Epithelial cell of proximal tubule (primary cell): ENCODE measurements around the gene CCDC92B. TPM values are rescaled to one million over a fixed set of nuclear protein-coding genes. Genes with fewer than 3 reads are reported as not detected.
"Not testable (repeated sequence)": the region's sequence is repeated elsewhere in the genome, so short reads cannot be mapped to it uniquely, and the experiment has no call there.

Experiments
- DNase-seq: peaks from one replicate; pipeline ENCODE4 v3.0.0-alpha.2; 2011; ENCODE audit warnings: low read depth
- H3K4me3 ChIP-seq: 2 replicates; pipeline ENCODE4 v1.5.1; 2011; ENCODE audit warnings: low read depth, mild to moderate bottlenecking, low read length
- CTCF ChIP-seq: conservative IDR thresholded peaks from 2 replicates; pipeline ENCODE4 v1.5.1; 2012; ENCODE audit warnings: low read depth, mild to moderate bottlenecking, low read length
- total RNA-seq: library from RNA; depleted of rRNA; stranded (reverse); fragments of >200 nt; gene quantifications from 2 replicates; pipeline ENCODE4 v1.2.3, GENCODE V29; 2015

CCDC92B gene
- total RNA-seq, 1 donor from 2014 or later: 0.06 TPM

DNA sequence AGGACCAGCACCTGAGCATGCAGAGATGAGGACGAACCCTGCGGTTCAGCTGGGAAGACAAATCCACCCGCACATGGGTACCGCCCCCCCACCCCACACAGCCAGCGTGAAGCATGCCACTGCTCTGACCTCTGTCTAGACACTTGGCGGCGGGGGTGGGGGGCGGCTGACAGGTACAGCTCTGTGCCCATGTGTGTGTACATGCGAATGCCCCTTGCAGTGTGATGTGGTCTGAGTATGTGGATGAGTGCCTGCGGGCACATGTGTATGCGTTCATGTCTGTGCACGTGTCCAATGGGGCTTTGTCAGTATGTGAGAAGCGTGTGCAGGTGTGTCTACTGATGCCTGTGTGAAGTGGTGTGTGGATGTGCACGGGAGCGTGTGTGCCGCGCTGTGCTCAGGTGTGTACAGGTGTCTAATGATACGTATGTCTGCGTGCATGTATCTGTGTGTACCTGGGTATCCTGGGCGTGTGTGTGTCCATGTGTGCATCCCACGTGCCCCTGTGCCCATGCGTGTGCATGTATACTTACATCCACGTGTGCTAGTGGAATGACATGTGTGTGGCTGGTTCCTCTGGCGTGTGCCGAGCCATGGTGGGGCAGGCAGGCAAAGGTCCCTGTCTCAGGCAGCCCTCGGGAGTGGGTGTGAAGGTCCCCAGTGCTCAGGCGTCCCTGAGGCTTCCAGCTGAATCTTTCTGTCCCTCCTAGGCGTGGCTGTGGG, 46.1 kb upstream of the CCDC92B start:
- no peak for DNase-seq
- no peak overlapping the region for H3K4me3 ChIP-seq
- TF ChIP-seq CTCF: no peak

- no peak overlapping the region for H3K4me3 ChIP-seq
- no peak for DNase-seq
- TF ChIP-seq CTCF: no peak
Observed at GRCh38 chr17:2794111-2794803, 44.8 kb upstream of the CCDC92B start.

GRCh38 chr17:2792366-2793169, 43.1 kb upstream of the CCDC92B start:
- H3K4me3 ChIP-seq: no peak overlapping the region
- no peak for TF ChIP-seq CTCF

DNA sequence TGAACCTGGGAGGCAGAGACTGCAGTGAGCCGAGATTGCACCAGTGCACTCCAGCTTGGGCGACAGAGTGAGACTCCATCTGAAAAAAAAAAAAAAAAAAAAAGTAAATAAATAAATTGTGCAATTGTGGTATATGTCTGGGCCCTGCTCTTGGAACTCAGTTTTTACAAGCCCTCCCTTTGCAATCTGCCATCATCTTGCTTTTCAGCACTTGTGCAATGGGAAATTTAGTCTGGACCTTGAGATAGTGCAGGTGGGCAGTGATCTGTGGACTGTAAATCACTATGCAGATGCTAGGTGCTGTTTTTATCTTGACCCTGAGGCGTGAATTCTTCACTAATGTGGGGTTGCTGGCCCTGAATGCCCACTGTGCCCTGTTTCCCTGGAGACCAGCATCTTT, 40.2 kb upstream of the CCDC92B start:
- no peak for TF ChIP-seq CTCF
- no peak overlapping the region for H3K4me3 ChIP-seq
- no peak for DNase-seq

More at GRCh38 chr17:2792366-2793169, 43.1 kb upstream of the CCDC92B start:
- DNase-seq: no peak

DNA sequence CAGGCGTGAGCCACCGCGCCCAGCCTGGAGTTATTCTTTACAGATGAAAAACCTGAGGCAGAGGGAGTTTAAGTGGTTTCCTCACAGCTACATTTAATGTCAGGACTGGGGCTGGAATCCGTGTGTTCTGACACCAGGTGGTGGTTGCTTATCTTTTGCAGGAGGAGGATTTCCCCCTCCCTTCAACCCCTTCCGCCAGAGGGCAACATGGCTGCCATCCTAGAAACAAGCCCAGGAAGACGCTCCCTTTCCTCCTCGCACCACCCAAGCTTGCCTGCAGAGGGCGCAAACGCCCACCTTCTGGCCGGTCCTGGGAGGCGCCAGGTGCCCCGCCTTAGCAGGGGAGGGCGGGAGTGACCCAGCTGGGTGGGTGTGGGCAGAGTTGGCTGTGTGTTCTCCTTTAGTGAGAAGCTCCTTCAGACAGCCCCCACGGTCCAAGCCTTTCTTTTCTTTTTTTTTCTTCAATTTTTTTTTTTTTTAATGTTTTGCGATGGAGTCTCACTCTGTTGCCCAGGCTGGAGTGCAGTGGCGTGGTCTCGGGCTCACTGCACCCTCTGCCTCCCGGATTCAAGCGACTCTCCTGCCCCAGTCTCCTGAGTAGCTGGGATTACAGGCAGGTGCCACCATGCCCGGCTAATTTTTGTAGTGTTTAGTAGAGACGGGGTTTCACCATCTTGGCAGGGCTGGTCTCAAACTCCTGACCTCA, 36.9 kb upstream of the CCDC92B start:
- peak; percentile 15 for DNase-seq
- no peak overlapping the region for H3K4me3 ChIP-seq
- TF ChIP-seq CTCF: peak; percentile 86

GRCh38 chr17:2785376-2785775, 35.9 kb upstream of the CCDC92B start:
- not testable (repeated sequence) for DNase-seq, H3K4me3 ChIP-seq

GRCh38 chr17:2784864-2785263, 35.4 kb upstream of the CCDC92B start:
- no peak for TF ChIP-seq CTCF
- no peak for DNase-seq
- no peak overlapping the region for H3K4me3 ChIP-seq
